Stimulated activated CD4-positive, alpha-beta T cell treated with anti-CD3 and anti-CD28 coated beads, Interleukin-2, amount 100 ng/mL, for 24 hours (primary cell): ENCODE data around the gene GIPC2.
"Not testable (repeated sequence)": the region's sequence is repeated elsewhere in the genome, so short reads cannot be mapped to it uniquely, and the experiment has no call there.

Experiments
- DNase-seq, 2 donors: peaks; one replicate each; pipeline ENCODE4 v3.0.0-alpha.2; 2020

The GIPC2 gene

GRCh38 chr1:78101051-78101450, 55.3 kb downstream of the GIPC2 start:
- no peak for DNase-seq

- DNase-seq: no peak
Measured at GRCh38 chr1:78101514-78101913, 55.7 kb downstream of the GIPC2 start.

GRCh38 chr1:78102082-78102481, 56.3 kb downstream of the GIPC2 start:
- no peak for DNase-seq

GRCh38 chr1:78102916-78103315, 57.1 kb downstream of the GIPC2 start:
- no peak for DNase-seq

GRCh38 chr1:78104322-78104721, 58.6 kb downstream of the GIPC2 start:
- DNase-seq: no peak

GRCh38 chr1:78109659-78110058, 63.9 kb downstream of the GIPC2 start:
- DNase-seq: not testable (repeated sequence)

- no peak for DNase-seq
Measured at GRCh38 chr1:78113156-78113916, 67.6 kb downstream of the GIPC2 start.

GRCh38 chr1:78114034-78114956, 68.5 kb downstream of the GIPC2 start:
- peak; percentile 46 to 58 for DNase-seq

- not testable (repeated sequence) for DNase-seq
Measured at GRCh38 chr1:78120485-78120884, 74.7 kb downstream of the GIPC2 start.

- no peak for DNase-seq
Measured at GRCh38 chr1:78121710-78122109, 75.9 kb downstream of the GIPC2 start.

- no peak for DNase-seq
Measured at GRCh38 chr1:78122389-78122788, 76.6 kb downstream of the GIPC2 start.

- DNase-seq: no peak
Measured at GRCh38 chr1:78126506-78126905, 80.7 kb downstream of the GIPC2 start.

- DNase-seq: no peak
Measured at GRCh38 chr1:78132174-78132947, 86.6 kb downstream of the GIPC2 start.

- no peak for DNase-seq
Measured at GRCh38 chr1:78132948-78133322, 87.2 kb downstream of the GIPC2 start.

GRCh38 chr1:78136680-78137079, 90.9 kb downstream of the GIPC2 start:
- no peak for DNase-seq

GRCh38 chr1:78141531-78142231, 95.9 kb downstream of the GIPC2 start:
- DNase-seq: no peak

- no peak for DNase-seq
Measured at GRCh38 chr1:78142736-78143135, 97.0 kb downstream of the GIPC2 start.

- DNase-seq: no peak
Measured at GRCh38 chr1:78143152-78143551, 97.4 kb downstream of the GIPC2 start.

- DNase-seq: no peak
Measured at GRCh38 chr1:78143673-78144072, 97.9 kb downstream of the GIPC2 start.

GRCh38 chr1:78145105-78145580, 99.4 kb downstream of the GIPC2 start:
- DNase-seq: peak; percentile 29 to 32

GRCh38 chr1:78146205-78146771, 100.5 kb downstream of the GIPC2 start:
- DNase-seq: no peak

- no peak for DNase-seq
Measured at GRCh38 chr1:78147031-78147430, 101.3 kb downstream of the GIPC2 start.
